ENCODE results near the gene IER3. TPM values are rescaled to one million over a fixed set of nuclear protein-coding genes. Genes with fewer than 3 reads are reported as not detected.

IER3 gene
- total and polyA plus RNA-seq, 2 of the 13 experiments (the other 11 are each of a cell fraction or from before 2014, with no cell fraction given), result 51.1 to 131 TPM

DNA sequence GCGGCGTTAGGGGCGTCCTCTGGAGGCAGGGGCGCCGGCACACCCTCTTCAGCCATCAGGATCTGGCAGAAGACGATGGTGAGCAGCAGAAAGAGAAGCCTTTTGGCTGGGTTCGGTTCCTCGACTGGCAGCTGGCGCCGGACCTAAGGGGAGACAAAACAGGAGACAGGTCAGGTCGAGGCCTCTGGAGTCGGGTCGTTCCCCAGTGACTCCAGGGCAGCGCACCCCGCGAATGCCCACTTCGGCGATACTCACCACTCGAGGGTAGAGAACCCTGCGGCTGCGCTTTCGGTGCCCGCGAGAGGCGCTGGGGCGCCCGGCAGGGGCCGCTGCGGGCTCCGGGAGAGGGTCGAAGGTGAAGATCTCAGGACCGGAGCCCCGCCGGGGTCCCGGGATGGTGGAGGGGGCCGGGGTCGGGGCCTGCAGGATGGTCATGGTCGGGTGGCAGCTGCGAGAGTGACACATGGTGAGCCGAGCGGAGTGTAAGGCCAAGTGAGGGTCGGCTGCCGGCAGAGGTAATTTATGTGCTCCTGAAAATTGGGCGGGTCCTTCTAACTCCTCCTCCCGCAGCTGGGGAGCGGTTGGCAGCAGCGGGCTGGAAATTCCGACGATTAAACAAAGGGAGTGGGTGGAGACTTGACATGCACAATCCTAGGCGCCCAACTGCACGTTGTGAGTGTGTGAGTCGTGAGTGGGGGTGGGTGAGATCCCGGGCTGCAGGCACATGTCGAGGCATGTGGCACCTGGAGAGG, at the start of gene IER3 (continued):
- TF ChIP-seq, protein P1, sequence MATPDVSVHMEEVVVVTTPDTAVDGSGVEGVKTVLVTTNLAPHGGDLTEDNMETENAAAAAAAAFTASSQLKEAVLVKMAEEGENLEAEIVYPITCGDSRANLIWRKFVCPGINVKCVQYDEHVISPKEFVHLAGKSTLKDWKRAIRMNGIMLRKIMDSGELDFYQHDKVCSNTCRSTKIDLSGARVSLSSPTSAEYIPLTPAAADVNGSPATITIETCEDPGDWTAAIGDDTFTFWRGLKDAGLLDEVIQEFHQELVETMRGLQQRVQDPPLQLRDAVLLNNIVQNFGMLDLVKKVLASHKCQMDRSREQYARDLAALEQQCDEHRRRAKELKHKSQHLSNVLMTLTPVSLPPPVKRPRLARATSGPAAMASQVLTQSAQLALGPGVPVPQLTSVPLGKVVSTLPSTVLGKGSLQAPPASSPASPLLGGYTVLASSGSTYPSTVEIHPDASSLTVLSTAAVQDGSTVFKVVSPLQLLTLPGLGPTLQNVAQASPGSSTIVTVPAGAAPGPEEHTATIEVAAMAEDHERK (CRISPR knock-in tag; IDR thresholded peaks at IDR 0.05; ENCODE audit: low read depth), result no peak
- TF ChIP-seq KLF13 (CRISPR knock-in tag; IDR thresholded peaks at IDR 0.05) (no peak), POLR2A (IDR thresholded peaks at IDR 0.05; ENCODE audit: insufficient read depth in 1 of 2, low read depth in 2 of 2, low read length in 2 of 2) (peak in 1 of 2 experiments; percentile 100; a peak in 2 of 4 replicates), SP4 (CRISPR knock-in tag; IDR thresholded peaks at IDR 0.05) (peak; percentile 81), GATAD2A (CRISPR knock-in tag; IDR thresholded peaks at IDR 0.05) (peak; percentile 55; the same call in 1 of the 2 replicates), JUNB (CRISPR knock-in tag; IDR thresholded peaks at IDR 0.05; ENCODE audit: borderline replicate concordance) (no peak), PLRG1 (conservative IDR thresholded peaks at IDR 0.05) (no peak), NR2F2 (IDR thresholded peaks at IDR 0.05; ENCODE audit: borderline replicate concordance, low read depth) (peak; percentile 65; the same call in 1 of the 2 replicates), MTA1 (CRISPR knock-in tag; IDR thresholded peaks at IDR 0.05; ENCODE audit: borderline replicate concordance) (no peak)
- TF ChIP-seq, protein P2, sequence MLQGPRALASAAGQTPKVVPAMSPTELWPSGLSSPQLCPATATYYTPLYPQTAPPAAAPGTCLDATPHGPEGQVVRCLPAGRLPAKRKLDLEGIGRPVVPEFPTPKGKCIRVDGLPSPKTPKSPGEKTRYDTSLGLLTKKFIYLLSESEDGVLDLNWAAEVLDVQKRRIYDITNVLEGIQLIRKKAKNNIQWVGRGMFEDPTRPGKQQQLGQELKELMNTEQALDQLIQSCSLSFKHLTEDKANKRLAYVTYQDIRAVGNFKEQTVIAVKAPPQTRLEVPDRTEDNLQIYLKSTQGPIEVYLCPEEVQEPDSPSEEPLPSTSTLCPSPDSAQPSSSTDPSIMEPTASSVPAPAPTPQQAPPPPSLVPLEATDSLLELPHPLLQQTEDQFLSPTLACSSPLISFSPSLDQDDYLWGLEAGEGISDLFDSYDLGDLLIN (CRISPR knock-in tag; IDR thresholded peaks at IDR 0.05; ENCODE audit: borderline replicate concordance), result peak; percentile 78
- TF ChIP-seq, protein P3, sequence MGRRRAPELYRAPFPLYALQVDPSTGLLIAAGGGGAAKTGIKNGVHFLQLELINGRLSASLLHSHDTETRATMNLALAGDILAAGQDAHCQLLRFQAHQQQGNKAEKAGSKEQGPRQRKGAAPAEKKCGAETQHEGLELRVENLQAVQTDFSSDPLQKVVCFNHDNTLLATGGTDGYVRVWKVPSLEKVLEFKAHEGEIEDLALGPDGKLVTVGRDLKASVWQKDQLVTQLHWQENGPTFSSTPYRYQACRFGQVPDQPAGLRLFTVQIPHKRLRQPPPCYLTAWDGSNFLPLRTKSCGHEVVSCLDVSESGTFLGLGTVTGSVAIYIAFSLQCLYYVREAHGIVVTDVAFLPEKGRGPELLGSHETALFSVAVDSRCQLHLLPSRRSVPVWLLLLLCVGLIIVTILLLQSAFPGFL (CRISPR knock-in tag; IDR thresholded peaks at IDR 0.05), result no peak
- TF ChIP-seq, protein P4, sequence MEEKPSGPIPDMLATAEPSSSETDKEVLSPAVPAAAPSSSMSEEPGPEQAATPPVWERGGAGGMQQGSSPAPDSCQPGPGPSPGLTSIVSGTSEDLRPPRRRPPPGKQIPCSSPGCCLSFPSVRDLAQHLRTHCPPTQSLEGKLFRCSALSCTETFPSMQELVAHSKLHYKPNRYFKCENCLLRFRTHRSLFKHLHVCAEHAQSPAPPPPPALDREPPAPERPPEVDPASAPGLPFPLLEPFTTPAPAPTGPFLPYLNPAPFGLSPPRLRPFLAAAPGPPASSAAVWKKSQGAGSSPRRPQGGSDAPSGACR (CRISPR knock-in tag; IDR thresholded peaks at IDR 0.05), result peak; percentile 79; the same call in 1 of the 2 replicates
- TF ChIP-seq, protein P5, sequence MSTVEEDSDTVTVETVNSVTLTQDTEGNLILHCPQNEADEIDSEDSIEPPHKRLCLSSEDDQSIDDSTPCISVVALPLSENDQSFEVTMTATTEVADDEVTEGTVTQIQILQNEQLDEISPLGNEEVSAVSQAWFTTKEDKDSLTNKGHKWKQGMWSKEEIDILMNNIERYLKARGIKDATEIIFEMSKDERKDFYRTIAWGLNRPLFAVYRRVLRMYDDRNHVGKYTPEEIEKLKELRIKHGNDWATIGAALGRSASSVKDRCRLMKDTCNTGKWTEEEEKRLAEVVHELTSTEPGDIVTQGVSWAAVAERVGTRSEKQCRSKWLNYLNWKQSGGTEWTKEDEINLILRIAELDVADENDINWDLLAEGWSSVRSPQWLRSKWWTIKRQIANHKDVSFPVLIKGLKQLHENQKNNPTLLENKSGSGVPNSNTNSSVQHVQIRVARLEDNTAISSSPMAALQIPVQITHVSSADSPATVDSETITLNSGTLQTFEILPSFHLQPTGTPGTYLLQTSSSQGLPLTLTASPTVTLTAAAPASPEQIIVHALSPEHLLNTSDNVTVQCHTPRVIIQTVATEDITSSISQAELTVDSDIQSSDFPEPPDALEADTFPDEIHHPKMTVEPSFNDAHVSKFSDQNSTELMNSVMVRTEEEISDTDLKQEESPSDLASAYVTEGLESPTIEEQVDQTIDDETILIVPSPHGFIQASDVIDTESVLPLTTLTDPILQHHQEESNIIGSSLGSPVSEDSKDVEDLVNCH (CRISPR knock-in tag; IDR thresholded peaks at IDR 0.05), result no peak
- TF ChIP-seq, protein P6, sequence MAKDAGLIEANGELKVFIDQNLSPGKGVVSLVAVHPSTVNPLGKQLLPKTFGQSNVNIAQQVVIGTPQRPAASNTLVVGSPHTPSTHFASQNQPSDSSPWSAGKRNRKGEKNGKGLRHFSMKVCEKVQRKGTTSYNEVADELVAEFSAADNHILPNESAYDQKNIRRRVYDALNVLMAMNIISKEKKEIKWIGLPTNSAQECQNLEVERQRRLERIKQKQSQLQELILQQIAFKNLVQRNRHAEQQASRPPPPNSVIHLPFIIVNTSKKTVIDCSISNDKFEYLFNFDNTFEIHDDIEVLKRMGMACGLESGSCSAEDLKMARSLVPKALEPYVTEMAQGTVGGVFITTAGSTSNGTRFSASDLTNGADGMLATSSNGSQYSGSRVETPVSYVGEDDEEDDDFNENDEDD (CRISPR knock-in tag; IDR thresholded peaks at IDR 0.05; ENCODE audit: borderline replicate concordance), result no peak
- TF ChIP-seq, protein P7, sequence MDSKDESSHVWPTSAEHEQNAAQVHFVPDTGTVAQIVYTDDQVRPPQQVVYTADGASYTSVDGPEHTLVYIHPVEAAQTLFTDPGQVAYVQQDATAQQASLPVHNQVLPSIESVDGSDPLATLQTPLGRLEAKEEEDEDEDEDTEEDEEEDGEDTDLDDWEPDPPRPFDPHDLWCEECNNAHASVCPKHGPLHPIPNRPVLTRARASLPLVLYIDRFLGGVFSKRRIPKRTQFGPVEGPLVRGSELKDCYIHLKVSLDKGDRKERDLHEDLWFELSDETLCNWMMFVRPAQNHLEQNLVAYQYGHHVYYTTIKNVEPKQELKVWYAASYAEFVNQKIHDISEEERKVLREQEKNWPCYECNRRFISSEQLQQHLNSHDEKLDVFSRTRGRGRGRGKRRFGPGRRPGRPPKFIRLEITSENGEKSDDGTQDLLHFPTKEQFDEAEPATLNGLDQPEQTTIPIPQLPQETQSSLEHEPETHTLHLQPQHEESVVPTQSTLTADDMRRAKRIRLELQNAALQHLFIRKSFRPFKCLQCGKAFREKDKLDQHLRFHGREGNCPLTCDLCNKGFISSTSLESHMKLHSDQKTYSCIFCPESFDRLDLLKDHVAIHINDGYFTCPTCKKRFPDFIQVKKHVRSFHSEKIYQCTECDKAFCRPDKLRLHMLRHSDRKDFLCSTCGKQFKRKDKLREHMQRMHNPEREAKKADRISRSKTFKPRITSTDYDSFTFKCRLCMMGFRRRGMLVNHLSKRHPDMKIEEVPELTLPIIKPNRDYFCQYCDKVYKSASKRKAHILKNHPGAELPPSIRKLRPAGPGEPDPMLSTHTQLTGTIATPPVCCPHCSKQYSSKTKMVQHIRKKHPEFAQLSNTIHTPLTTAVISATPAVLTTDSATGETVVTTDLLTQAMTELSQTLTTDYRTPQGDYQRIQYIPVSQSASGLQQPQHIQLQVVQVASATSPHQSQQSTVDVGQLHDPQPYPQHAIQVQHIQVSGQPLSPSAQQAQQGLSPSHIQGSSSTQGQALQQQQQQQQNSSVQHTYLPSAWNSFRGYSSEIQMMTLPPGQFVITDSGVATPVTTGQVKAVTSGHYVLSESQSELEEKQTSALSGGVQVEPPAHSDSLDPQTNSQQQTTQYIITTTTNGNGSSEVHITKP (CRISPR knock-in tag; IDR thresholded peaks at IDR 0.05; ENCODE audit: low read depth), result peak; percentile 54; the same call in 1 of the 2 replicates
- TF ChIP-seq, protein P8, sequence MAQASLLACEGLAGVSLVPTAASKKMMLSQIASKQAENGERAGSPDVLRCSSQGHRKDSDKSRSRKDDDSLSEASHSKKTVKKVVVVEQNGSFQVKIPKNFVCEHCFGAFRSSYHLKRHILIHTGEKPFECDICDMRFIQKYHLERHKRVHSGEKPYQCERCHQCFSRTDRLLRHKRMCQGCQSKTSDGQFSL (CRISPR knock-in tag; IDR thresholded peaks at IDR 0.05), result no peak
